AG08395 (cell line): ENCODE measurements around the gene OGFOD2.

Experiments
- DNase-seq: peaks from one replicate; pipeline ENCODE4 v3.0.0; 2012; ENCODE audit warnings: mixed read lengths, low spot score

Gene OGFOD2

GRCh38 chr12:122989225-122989839, 14.3 kb downstream of the OGFOD2 start:
- no peak for DNase-seq

GRCh38 chr12:122989874-122990419, 14.9 kb downstream of the OGFOD2 start:
- no peak for DNase-seq

- no peak for DNase-seq
These were observed 15.5 kb downstream of the OGFOD2 start for GRCh38 chr12:122990561-122990960.

GRCh38 chr12:122990961-122991622, 16.0 kb downstream of the OGFOD2 start:
- DNase-seq = no peak

DNA sequence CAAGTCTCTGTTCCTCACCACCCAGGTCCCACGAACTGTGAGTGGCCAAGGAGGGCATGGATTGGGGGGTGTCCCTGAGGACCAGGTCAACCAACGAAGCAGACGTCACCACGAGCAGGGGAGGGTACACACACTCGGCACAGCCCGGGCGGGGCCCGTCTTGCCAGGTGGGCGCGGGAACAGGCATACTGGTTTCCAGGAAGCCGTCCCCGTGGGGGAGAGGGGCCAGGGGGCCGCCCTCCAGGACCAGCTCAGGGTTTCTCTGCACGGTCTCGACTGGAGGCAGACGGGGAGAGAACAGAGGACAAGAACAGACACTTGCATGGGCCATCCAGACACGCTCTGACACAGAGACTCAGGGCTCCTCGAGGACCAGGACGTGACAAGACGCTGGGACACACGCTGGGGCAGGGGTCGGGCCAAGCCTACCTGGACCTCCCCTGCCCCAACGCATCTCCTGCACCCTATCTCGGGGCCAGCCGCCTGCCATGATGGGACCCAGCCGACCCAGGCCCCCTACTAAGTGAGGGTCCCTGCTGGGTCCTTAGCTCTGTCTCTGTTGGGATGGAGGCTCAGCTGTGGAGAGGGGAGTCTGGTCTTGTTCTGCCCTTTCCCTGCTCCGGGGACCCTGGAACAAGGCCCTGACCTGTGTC, 16.7 kb downstream of the OGFOD2 start:
- no peak for DNase-seq

DNA sequence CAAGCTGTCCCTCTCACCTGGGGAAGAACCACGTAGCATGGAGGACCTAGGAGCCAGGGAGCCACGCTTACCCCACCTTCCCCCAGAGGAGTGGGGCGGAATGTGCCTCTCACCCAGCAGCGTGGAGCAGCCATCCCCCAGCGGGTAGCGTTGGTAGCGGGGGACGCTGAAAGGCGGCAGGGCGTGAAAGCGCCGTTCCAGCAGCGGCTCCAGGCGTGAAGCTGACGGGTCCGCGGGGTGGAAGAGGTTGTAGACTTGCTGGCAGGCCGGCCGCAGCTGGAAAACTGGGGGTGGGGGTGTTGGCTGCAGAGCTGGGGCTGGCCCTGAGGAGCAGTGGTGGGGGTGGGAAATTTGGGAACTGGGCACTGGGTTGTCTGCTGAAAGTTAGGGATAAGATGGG, 17.3 kb downstream of the OGFOD2 start:
- DNase-seq = no peak

DNA sequence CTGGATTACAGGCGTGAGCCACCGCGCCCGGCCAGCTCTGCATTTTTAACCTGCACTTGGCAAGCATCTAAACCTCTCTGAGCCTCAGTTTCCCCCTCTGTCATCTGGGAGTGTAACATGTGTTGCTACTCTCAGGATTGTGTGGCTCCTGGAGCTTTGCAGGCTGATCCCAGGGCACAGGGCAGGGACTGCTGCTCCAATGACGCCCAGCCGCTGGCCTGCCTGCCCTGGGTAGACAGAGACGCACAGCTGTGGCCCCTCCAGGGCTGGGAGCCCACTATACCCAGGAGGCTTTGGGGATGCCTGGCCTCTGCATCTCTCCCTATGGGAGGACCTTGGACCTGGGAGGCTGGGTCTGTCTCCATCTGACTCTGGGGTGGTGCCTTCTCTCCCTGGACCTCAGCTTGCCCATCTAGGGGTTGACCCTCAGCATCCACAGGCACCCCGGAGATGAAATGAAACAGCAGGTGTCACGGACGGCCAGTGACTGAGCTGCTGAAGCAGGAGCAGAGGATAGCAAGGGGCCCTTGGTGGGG, 19.2 kb downstream of the OGFOD2 start:
- no peak for DNase-seq

GRCh38 chr12:122994781-122995502, 19.9 kb downstream of the OGFOD2 start:
- no peak for DNase-seq

DNA sequence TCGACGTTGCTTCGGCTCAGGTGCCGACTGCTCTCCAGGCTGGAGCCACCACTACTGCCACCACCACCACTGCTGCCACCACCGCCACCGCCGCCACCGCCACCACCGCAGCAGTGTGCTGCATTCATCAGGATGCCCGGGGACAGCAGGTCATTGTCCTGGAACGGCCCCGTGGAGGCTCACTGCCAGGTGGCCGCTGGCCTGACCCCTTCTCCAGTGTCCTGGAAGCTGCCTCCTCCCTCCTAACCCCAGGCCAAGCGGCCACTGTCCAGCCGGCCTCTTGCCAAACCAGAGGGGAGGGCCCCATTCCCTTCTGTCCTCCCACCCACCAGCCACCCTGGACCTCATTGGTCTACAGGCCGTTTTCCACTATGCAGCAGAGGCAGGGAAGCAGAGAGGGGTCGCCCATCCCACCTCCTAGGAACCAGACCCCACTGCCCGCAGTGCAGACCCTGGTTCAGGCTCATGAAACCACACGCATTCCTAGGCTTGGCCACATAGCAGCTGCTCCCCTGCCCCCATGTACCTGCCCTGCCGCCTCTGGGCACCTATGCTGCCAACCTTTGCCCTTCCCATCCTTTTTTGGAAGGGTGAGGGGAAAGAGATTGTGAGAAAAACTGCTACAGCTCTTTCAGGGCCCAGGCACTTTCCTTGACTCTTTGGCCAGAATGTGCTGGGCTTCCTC, 20.6 kb downstream of the OGFOD2 start:
- DNase-seq = no peak

DNA sequence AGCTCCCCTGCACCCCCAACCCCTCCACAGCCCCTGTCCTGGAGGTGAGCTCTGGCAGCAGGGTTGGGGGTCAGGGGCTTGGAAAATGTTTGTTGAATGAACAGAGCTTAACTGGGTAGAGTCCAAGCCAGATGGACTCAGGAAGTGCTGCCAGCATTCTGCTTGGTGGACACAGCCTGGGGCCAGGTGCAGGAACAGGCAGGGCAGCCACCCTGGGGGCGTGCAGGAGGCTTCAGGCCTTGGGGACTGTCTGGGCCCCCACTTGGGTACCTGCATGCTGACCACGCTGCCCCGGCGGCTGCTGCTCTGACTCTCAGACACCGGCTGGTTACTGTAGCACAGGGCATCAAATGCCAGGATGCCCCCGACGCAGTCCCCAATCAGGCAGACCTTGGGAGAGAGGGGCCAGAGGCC, 21.2 kb downstream of the OGFOD2 start:
- DNase-seq = no peak

- no peak for DNase-seq
These were observed 21.7 kb downstream of the OGFOD2 start for GRCh38 chr12:122996621-122997342.

DNA sequence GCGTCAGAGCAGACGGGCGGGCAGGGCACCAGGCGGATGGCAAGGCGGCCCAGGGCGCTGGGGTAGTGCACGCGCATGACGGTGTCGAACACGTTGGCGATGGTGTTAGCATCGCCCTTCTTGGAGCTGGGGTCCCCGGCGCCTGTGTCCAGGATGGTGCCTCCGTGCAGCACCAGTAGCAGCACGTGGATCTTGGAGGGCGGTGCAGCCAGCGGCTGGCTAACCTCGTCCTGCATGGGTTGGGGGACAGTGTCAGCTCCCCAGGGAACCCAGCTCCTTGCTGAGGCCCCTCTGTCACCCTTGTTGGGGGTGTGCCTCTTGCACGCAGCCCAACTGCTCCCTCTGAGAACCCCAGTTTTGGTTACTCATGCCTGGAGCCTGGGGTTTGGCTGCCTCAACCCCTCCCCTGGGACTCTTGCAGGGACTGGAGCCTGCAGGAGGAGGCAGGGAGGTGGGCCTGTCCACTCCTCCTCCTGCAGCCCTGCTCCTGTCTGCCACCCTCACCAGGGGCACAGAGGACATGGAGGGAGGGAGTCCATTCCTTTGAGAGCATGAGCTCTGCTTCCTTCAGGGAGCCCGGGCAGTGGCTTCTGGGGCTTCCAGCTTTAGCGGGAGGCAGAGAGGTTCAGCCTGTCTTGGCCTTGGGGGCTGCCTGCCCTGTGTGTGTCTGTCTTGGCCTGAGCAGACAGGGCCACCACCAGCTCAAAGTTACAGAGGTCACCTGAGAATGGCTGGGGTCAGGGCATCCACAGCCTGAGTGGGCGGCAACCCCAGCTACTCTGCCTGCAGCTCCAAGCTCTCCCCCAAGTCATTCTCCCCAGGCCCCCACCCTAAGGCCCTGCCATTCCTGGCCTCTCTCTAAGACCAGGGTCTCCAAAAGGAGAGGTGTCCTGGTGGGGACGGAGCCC, 22.6 kb downstream of the OGFOD2 start:
- no peak for DNase-seq

- no peak for DNase-seq
These were observed 23.3 kb downstream of the OGFOD2 start for GRCh38 chr12:122998316-122998715.

GRCh38 chr12:122999196-122999946, 24.3 kb downstream of the OGFOD2 start:
- no peak for DNase-seq

- no peak for DNase-seq
These were observed 25.0 kb downstream of the OGFOD2 start for GRCh38 chr12:122999986-123000420.

GRCh38 chr12:123000578-123000977, 25.5 kb downstream of the OGFOD2 start:
- DNase-seq = no peak

DNA sequence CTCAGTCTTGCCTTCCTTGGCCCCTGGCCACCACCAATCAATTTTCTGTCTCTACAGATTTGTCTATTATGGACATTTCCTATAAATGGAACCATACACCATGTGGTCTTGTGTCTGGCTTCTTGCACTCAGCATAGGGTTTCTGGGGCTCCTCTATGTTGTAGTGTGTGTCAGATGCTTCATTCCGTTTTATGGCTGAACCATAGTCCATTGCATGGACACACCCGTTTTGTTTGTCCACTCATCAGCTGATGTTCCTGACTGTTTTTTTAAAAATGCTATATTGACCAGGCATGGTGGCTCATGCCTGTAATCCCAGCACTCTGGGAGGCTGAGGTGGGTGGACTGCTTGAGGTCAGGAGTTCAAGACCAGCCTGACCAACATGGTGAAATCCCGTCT, 26.4 kb downstream of the OGFOD2 start:
- DNase-seq = no peak

- no peak for DNase-seq
These were observed 28.2 kb downstream of the OGFOD2 start for GRCh38 chr12:123003257-123003656.

- DNase-seq = no peak
These were observed 29.2 kb downstream of the OGFOD2 start for GRCh38 chr12:123004287-123004686.
